Muscle of back (tissue), 11 donors: Measurements from ENCODE around the gene ST6GAL1. TPM values are rescaled to one million over a fixed set of nuclear protein-coding genes. Genes with fewer than 3 reads are reported as not detected.
"Not testable (repeated sequence)": the region's sequence is repeated elsewhere in the genome, so short reads cannot be mapped to it uniquely, and the experiment has no call there.

Source experiments
- DNase-seq, 3 donors: peaks; one replicate each; pipeline versions ENCODE4 v3.0.0 to v3.0.0-alpha.2; 2013
- polyA plus RNA-seq, 10 donors: library from polyadenylated mRNA; unstranded; fragments of 120-200 nt; gene quantifications; one replicate each; pipeline ENCODE4 v1.2.1, GENCODE V29; 2013; ENCODE audit not compliant: insufficient read length in 10 of 10

ST6GAL1 gene
- polyA plus RNA-seq, 10 donors = 10.3 to 18.7 (median 14.4) TPM

- no peak for DNase-seq
Measured at GRCh38 chr3:186940967-186941366, 10.6 kb downstream of the ST6GAL1 start.

DNA sequence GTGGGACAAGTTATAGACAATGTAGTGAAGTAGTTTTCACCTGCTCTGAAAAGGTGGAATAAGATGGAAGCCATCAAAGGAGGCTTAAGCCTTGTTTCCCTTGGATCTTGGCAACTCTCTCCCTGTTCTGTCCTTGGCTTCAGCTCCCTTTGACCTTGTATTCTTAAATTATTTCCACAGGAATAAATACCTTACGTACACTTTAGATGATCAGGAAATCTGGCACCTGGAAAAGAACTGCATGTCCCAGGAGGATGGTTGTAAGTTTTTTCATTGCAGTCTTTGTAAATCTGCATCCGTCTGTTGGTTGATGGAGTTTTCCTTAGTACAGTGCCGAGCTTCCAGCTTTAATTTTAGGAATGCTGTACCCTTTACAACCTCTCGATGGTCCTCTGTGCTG is 11.8 kb downstream of the ST6GAL1 start:
- no peak for DNase-seq

GRCh38 chr3:186945255-186945823 is 15.0 kb downstream of the ST6GAL1 start:
- no peak for DNase-seq

GRCh38 chr3:186946756-186947375 is 16.5 kb downstream of the ST6GAL1 start:
- DNase-seq = no peak

- no peak for DNase-seq
Measured at GRCh38 chr3:186949281-186949982, 19.1 kb downstream of the ST6GAL1 start.

DNA sequence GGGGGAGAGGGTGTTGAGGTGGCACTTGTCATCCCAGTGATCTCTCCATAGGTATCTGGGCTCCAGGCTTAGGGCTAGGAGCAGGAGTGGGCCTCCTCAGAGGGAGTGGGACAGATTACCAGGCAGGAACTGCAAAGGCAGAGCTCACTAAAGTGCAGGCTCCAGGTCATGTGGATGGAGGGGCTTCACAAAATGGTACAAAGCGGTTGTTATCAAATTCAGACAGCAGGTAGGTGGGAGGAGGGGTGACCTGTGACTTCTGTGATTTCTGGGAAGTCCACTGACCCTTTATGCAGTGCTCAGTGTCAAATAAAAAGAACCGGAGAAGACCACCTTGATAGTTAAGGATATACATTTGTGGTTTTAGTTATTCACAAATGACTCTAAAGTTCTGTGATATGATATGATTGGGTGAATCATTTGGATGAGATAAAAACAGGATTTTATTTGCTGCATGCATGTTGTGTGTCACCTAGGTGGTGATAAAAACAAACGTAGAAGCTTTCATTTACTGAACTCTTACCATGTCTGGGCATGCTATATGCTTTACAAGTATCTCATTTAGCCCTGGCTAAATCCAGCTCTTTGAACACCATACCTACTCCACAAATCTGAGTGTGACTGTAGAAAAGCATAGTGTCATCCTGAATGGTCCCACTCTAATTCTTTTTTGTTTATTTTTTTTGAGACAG is 20.2 kb downstream of the ST6GAL1 start:
- DNase-seq = no peak

GRCh38 chr3:186951640-186952552 is 21.6 kb downstream of the ST6GAL1 start:
- DNase-seq = no peak

GRCh38 chr3:186953011-186953487 is 22.7 kb downstream of the ST6GAL1 start:
- no peak for DNase-seq

- DNase-seq = not testable (repeated sequence)
Measured at GRCh38 chr3:186953992-186954699, 23.8 kb downstream of the ST6GAL1 start.

DNA sequence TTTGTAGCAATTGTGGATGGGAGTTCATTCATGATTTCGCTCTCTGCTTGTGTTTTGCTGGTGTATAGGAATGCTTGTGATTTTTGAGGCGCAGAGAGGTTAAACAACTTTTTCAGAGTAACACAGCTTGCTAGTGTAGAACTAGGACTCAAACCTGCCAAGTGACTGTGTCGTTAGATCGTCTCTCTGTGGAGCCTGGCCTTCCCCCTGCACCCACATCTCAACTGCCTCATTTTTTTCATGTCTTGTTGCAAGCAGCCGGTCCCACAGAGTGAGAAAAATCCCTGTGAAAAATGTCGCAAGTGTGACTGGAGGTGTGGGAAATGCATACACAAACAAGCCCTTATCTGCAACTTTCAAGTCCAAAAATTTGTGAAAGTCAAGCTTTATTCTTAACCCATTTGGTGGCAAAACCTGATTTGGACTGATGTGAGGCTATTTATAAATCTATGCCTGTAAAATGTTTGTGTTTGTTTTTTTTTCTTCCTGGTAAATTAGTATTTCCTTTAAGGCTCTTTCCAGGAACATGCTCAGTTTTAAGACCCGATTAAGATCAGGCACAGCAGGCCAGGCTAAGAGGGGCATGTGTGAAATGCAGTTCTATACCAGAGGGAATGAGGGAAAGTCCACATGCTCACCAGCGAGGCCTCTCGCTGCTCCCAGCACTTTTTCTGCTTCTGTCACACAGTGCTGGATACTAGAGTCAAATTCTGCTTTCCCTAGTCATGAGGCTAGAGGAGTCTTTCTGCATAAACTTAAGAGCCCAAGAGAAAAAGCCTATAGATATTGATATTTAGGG is 25.8 kb downstream of the ST6GAL1 start:
- no peak for DNase-seq

DNA sequence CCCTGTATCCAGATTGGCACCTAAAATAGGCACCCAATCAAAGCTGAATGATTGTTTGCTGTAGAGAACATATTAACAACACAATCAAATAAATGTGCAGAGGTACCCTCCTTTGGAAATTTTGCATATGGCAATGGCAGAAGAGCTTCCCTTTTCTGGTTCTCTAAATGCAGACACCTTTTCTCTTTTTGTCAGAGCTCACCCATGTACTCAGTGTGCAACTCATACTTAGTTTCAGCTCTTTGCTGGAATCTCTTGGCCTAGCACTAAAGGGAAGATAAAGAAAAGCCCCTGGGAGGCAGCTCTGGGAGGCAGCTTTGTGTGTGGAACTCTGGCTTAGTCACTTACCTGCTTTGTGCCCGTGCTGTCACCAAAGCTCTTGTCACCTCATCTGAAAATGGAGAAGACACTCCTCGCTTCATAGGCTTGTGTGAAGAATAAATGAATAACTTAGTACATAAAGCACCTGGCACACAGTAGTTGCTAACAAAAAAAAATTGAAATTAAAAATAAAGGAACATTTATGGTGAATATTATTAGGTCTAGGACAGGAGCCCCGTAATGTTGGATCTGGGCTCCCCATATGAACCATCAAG is 28.8 kb downstream of the ST6GAL1 start:
- no peak for DNase-seq

DNA sequence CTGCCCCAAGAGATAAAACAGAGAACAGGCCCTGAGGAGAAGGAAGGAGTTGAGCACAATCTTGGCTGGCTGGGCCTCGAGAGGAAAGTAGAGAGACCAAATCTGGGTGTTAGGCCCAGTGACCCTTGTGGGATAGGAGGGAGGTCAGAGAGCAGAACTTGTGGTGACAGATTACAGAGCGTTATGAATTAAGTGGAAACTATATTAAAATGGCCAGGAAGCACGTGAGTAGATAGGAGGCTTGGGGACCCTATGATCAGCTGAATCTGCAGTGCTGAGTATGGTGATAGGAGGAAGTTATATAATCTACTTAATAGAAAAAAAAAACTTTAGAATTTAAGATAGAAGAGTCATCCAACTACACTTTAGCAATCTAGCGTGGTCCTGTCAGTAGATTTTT is 30.0 kb downstream of the ST6GAL1 start:
- DNase-seq = no peak

DNA sequence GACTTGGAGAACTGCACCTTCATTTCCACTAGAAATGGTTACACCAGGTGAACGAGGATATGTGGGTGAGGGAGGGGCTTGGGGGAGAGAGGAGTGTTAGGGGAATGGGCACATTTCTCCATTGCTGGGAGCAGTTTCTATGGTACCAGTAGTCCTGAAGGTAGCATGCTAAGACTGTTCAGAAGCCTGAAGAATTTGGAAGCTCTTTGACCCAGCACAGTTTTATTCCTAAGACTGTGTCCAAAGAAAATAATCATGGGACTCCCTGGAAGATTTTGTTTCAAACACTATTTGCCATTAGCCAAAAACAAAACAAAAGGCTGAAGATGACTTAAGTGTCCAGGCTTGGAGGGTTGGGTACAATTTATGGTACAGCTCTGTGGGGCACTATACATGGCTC is 32.1 kb downstream of the ST6GAL1 start:
- no peak for DNase-seq

DNA sequence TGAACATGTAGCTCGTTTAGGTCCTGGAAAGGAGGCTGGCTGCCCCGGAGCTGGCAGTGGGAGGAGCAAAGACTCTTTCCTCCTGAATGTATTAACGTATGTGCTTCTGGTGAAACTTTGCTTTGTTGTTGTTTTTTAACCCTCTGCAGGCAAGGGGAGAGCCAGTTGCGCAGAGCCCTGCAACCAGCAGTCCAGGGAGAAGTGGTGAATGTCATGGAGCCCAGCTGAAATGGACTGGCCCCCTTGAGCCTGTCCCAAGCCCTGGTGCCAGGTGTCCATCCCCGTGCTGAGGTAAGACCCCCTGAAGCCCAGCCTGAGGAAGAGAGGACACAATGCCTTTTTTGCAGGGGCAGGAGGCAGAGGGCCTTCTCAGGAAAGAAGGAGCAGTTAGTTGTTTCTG is 33.3 kb downstream of the ST6GAL1 start:
- DNase-seq = no peak

GRCh38 chr3:186964071-186964470 is 33.7 kb downstream of the ST6GAL1 start:
- DNase-seq = no peak

- DNase-seq = no peak
Measured at GRCh38 chr3:186964616-186965015, 34.3 kb downstream of the ST6GAL1 start.

GRCh38 chr3:186965141-186965879 is 35.0 kb downstream of the ST6GAL1 start:
- DNase-seq = no peak

DNA sequence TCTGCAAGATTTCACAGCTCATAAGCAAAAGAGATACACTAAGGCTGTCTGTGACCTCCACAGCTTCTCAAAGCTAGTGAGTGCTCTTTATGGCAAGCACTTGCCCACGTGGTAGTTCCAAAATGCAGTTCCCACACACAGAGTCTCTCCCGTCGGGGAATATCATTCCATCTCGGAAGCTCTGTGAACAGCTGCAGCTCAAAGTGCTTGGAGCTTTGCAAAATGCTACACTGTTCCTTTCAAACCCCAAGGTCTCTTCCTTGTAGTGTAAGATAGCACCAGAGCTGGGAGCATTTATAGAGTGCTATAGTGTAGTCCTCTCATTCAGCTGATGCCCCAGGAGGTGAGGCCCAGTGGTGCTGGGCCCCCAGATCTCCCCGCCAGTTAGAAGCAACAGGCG is 36.1 kb downstream of the ST6GAL1 start:
- DNase-seq = peak in 2 of 3 donors; percentile 28 to 47

- DNase-seq = not testable (repeated sequence)
Measured at GRCh38 chr3:186967236-186967635, 36.9 kb downstream of the ST6GAL1 start.
